Activated naive CD4-positive, alpha-beta T cell (primary cell): Measurements from ENCODE around the gene PGA4.
A peak's percentile ranks its signal among the peaks of the same experiment; 100 is the strongest.
"Not testable (repeated sequence)": the region's sequence is repeated elsewhere in the genome, so short reads cannot be mapped to it uniquely, and the experiment has no call there.

ENCODE experiments used
- DNase-seq, 4 experiments: peaks; one replicate each; lab custom pipeline; 2025; lab: John Stamatoyannopoulos, UW

Gene PGA4

DNA sequence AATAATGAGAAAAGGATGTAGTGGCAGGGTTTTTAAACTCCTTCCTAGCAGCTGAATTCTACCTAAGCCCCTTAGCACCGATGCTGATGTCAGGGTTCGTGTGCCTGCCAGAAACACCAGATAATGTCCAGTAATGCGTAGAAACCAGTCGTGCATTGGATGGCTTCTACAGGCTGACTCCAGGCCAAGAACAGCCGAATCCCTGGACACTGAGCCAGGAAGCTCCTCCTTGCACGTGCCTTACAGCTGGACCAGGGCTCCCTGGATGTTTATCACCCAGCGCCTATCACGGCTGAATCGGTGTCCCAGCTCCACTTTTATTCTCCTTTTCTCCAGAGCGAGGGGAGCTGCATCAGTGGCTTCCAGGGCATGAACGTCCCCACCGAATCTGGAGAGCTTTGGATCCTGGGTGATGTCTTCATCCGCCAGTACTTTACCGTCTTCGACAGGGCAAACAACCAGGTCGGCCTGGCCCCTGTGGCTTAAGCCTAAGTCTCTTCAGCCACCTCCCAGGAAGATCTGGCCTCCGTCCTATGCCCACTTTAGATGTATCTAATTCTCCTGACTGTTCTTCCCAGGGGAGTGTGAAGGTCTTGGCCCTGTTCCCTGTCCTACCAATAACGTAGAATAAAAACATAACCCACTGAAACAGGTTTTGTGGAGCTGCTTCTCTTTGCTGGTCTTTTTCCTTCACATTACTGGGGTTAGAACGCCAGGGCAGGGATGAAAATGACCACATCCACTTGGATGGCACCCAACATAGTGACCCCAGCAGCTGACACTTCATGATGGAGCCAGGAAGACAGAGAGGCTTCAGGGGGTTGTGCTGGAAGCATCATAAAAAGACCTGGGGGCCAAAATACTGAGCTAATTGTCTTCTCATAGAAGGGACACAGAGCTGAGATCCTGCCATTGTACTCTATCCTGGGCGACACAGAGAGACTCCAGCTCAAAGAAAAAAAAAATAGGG, 28.9 kb downstream of the PGA4 start:
- DNase-seq, result not testable (repeated sequence)

DNA sequence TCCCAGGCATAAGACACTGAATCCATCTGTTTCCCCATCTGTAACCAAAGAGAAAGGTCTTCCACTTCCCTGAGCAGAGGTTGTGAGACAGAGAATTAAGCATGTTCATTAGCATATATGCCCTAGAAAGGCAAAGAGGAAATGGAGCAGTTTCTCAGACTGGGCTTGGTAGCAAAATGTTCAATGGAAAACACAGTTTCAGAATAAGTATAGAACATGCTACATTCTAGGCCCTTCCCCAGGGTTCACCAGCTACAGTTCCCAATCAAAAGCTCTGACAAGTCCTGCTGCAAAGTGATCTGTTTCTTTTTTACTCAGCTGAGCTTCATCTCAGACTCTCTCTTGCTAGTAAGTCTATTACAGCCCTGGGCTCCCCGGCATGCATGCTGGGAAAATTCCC, 30.2 kb downstream of the PGA4 start:
- not testable (repeated sequence) for DNase-seq

DNA sequence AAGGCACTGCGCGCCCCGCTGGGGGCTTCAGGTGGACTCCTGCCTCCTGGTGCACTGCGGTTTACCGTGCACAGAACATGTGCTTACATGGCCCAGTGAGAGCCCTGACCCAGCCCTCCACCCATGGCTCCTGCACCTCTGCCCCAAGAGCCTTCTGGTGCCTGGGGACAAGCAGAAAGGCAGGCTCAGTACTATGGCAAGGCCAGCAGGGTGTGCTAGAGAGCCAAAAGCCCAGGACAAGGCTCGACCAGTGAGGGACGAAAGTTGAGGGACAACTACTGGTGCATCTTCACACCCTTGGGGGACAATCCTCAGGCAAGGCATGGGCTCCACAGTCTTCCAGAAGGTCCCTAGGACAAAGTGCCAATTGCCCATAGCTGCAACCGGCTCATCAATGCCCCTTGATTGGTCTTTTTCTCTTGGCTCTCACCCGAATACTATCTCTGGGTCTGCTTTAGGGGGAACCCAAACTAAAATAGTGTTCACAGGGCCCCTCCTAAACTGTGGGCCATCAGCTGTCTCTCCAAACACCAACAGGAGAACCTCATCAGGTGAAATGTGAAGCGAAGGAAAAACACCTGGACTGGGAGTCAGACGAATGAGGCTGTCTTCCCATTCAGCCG, 32.4 kb downstream of the PGA4 start:
- peak; percentile 17 to 44 (median 31) for DNase-seq

DNA sequence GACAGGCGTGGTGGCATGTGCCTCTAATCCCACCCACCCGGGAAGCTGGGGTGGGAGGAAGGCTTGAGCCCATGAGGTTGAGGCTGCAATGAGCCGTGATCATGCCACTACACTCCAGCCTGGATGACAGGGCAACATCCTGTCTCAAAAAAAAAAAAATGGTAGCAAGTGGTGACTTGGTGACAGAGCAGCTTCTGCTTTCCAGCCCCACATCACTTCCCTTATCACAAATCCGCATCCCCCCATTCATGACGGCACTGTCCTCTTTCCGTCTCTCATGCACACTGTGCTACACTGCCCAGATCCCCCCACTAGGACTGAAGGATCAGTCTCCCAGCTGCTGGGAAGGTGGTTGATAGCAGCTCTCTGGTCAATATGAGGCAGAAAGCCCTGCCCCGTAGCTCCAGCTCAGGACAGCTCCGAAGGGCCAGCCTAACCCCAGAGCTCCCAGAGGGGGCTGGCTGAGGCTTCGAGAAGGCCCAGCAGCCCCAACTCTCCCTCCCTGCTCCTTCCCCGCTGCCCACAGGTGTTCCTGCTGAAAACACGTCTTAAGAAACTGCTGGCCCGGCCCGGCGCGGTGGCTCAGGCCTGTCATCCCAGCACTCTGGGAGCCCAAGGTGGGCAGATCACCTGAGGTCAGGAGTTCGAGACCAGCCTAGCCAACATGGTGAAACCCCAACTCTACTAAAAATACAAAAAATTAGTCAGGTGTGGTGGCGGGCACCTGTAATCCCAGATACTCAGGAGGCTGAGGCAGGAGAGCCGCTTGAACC, 34.7 kb downstream of the PGA4 start:
- DNase-seq, result no peak

DNA sequence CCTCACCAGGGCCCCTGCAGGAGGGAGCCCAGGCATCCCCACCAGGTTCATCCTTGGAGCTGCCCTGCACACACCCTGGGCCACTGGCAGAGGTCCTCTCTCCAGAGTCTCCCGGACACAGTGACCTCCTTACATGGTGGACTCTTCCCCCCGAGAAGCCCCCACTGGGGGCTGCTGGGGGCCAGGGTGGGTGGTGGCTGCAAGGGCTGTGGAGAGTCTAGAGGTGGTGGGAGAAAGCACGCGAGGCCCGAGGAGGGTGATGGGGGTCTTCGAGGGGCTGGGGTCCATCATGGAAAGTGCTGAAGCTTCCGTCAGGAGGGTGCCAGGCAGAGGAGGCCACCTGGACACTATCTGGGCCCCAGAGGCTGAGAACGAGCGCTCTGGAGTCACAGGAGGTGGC, 36.4 kb downstream of the PGA4 start:
- no peak for DNase-seq

DNA sequence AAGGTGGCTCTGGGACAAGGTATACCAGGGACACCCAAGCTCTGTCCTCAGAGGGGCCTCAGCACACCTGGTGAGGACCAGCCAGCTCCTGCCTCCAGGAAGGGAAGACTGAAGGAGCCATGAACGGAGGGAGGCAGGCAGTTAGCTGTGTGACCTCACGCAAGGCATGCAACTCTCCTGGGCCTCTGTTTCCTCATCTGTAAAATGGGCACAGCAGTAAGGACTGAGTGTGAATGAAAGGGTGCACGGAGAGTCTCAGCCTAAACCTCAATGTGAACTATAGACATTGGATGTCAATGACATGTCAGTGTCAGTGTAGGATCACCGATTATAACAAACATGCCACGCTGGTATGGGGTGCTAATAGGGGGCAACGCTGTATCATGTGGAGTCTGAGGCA, 37.2 kb downstream of the PGA4 start:
- DNase-seq, result no peak

DNA sequence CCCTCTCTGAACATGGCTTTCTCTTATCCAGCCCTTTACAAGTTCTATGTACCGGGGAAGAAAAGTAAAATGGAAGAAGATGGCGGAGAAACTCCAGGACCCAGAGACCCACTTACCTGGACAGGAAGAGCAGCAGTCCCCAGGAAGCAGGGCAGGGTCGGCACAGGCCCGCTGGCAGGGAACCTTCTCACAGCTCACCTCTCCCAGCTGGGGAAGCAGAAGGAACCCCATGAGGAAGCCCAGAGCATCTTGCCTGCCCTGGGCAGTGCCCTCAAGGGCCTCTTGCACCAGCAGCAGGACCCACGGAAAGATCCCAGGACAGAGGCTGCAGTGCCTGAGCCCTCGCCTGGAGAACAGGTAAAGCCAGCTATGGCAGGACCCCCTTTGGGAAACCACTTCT, 42.2 kb downstream of the PGA4 start:
- DNase-seq, result no peak

DNA sequence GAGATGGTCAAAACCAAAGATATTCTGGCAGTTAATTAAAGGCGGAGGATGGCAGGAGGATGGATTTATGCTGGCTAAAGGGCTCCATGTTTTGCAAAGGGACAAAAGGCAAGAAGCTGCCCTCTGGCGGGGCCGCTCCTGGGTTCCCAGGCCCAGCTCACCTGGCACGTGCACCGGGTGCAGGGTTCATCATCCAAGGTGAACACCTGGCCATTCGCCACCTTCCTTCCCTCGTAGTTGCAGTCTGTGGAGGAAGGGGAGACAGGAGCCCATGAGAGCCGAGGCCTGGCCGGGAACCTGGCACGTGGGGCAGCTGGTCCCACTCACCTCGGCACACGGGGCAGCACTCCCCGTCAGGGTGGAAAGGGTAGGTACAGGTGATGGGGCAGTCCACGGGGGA, 42.6 kb downstream of the PGA4 start:
- no peak for DNase-seq

DNA sequence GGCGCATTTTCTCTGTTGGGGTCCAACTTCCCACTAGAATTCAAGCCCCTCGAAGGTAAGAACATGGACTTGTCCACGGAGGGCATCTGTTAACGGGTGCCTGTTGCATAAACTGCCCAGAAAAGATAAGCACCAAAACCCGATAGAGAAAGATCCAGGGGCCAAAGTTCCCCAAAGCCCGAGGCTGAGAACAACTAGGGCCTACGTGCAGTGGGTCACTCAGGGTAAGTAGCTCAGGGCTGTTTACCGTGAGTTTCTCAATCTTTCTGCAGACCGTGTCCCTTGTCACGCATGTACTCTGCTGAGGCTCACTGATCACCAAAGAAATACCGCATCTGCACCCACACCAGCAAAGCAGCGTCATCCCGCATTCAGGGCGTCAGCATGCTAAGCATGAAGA, 43.2 kb downstream of the PGA4 start:
- no peak for DNase-seq

DNA sequence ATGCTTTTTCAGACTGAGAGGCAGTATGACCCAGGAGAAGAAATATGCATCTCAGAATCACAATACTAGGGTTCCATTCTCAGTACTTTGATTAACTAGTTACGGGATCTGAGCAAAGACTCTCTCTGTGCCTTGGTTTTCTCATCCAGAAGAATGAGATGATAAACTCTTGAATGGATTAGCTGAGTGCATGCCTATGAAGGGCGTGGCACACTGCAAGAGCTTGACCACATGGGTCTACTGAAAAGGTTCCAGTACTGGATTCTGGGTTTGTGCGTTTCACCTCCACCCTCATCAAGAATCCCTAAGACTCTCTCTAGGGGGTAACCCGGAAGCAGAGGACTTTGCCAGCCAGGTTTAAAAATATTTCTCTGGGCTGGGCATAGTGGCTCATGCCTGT, 44.5 kb downstream of the PGA4 start:
- DNase-seq, result no peak

DNA sequence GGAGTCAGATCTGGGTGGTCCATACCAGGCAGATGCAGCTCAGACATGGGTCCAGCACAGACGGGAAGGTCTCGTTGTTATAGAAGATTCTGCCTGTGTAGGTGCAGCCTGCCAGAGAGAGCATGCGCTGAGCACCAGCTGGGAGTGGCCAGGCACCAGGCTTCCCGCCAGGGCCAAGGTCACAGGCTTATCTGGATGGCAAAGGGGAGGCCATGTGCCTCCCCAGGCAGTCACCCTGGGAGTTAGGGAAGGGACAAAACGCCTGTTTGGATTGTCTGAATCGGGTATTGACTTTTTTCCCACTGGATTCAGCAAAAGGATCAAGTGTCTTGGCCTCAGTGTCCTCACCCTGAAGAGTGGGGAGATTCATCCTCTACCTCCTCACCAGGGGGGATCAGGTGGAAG, 45.3 kb downstream of the PGA4 start:
- DNase-seq, result no peak

DNA sequence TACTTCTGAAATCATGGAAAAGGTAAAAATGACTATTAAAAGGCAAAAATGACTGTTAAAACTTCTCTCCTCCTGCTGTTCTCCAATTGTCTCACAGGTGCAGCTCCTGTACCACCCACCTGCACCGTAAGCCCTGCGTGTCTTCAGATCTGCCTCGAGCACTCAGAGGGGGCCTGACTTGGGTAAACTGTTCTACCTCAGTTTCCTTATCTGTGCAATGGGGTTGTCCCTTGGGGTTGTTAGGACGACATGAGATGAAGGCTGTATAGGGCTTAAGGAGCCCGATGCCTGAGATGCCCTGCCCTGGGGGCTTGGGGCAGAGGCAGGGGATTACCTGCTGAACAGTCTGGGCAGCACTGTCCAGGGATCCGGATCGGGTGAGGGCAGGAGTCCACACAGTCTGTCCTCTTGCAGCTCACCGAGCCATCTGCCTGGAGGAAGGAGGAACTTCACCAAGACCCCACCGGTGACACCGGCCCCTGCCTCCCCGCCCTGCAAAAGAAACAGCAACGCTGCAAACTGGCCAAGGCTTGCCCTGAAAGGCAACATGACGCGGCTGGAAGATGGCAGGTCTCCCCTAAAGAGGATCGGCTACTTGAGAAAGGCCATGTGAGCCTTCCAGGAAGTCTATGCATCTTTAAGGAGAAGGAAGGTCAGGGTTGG, 46.6 kb downstream of the PGA4 start:
- DNase-seq, result no peak

DNA sequence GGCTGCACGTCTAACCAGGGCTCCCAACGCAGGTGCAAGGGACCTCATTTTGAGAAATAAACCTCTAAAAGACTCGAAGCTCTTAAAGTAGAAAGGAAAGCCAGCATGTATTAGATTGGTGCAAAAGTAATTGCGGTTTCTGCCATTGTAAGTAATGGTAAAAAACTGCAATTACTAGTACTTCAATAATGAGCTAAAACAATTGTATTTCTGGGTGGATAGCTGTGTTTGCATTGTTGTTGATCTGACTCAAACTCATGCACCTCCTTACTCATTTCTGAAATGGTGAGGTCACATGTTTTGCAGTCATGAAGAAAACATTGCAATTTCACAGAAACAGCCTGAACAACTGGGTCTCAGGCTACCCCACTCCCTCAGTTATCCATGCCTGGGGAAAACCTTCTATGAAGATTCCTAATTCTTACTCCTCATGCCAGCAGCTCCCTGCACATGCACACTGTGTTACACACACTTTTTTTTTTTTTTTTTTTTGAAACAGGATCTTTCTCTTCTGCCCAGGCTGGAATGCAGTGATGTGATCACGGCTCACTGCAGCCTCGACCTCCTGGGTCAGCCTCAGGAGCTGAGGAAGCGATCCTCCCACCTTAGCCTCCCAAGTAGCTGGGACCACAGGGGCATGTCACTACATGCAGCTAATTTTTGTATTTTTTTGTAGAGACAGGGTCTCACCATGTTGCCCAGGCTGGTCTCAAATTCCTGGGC, 48.4 kb downstream of the PGA4 start:
- DNase-seq, result no peak

DNA sequence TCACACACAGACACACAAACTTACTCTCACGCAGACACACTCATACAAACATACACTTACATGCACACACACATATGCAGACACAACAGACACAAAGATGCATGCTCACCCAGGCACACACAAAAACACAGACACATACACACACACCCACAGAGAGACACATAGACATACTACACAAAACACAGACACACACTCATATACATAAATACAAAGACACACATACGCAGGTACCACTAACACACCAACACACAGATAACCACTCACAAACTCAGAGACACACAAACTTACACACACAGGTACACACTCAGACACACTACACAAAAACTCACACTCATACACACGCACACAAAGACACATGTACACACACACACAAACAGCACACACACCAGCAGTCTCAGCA, 50.6 kb downstream of the PGA4 start:
- DNase-seq, result no peak

DNA sequence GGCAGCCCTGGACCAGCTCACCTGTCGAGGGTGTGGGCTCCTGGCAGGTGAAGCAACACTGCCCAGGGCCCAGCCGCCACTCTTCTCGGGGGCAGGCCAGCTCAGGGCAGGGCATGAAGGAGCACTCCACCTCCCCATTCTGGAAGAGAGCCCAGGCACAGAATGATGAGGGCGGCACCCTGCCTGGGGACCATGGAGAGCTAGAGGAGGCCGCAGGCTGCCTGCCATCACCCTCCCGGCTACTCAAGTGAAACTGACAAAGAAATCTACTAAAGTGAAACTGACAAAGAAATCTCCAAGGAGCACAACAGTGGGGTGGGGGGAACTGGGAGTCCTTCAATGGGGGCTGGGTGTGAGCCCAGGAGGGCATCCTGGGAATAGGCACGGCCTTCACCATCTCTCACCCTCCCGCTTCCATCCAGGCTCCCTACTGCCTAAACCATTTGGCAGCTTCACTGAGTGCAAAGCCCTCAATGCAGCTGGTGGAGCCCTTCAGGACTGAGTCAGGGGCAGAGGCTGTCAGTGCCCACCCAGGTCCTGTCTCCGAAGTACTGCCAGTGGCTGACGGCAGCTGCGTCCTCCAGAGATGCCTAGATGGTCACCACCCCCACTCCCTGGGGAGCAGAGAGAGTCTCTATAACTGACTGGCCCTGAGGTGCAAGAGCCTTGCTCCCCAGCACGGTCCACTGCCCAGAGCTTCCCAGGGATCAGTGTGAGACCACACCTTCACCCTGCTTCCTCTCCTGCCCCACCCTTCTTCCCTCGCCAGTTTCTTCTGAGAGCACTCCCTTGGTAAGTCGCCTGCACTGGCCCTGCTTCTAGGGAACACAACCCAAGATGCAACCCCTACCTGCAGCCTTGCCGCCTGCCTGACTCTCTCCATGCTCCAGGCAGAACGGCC, 51.3 kb downstream of the PGA4 start:
- no peak for DNase-seq

DNA sequence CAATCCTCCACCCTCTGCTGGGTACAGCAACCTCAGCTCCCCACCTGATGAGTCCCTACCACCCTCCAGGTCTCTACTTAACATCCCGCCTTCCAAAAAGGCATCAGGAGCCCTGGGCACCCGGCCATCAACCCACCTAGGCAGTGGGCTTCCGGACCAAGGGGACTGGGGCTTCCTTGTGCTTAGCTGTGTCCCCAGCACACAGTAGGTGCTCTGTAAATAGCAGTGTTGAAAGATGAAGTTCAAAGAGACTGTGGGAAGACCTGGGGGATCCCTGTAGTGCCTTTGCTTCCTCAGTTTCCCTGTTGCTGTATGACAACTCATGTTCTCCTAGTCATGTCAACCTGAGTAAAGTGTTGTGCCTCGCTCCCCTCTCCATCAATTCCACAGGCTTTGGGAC, 51.9 kb downstream of the PGA4 start:
- DNase-seq, result no peak

DNA sequence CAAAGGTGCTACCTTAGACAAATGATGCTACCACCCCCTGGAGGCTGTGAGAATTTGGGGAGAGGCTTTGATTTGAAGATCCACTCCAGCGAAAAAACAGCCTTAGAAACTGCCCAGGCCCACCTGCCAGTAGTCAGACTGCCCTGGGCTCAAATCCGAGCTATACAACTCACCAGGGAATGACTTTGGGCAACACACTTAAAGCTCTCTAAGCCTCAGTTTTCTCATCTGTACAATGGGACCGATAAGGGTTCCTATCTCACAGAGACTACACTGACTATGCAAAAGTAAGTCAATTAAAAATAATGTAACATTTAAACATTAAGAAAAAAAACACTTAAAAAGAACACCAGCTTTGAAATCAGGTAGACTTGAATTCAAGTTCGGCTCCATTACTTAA, 53.0 kb downstream of the PGA4 start:
- DNase-seq, result no peak

DNA sequence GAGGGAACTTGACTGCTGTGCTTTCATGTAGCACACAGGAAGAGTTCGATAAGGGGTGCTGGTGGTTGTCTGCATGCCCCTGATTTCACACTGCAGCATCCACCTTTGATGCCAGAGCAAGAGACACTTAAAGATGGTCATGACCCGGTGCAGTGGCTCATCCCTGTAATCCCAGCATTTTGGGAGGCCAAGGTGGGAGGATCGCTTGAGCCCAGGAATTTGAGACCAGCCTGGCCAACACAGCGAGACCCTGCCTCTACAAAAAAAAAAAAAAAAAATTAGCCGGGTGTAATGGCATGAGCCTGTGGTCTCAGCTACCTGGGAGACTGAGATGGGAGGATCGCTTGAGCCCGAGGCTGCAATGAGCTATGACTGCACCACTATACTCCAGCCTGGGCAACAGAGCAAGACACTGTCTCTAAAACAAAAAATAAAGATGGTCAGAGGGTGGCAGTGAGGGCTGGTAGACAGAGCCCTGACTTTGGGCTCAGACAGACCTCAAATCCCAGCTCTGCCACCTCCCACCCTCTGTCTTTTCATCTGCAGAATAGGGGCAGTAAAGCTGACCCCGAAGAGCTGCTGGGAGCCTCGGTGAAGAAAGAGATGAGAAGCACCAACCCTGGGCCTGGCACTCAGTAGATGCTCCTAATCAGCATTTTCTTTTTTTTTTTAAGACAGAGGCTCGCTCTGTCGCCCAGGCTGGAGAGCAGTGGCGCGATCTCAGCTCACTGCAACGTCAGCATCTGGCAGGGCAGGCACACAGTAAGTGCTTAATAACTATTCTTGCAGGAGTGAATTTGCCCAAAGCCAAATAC, 55.2 kb downstream of the PGA4 start:
- DNase-seq, result no peak

DNA sequence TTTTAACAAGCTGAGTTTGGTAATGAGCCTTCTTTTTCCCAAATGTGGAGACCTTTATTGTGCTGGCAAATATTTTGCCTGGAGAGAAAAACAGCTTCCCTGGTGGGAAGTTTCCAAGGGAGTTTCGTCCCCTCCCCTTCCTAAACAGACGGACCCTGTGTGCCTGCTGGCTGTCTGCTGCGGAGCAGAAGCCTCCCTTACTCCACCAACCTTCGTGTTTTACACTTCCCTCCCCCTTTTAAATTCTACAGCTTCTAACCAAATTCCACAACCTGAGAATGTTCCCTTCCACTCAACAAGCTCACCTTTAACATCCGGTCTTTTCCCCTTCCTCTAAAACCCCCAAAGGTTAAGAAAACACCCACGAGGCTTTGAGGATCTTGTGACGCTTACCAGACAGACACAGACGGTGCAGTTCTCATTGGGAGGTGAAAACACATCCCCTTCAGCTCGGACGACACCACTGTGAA, 55.9 kb downstream of the PGA4 start:
- DNase-seq, result no peak
